Activated naive CD8-positive, alpha-beta T cell treated with anti-CD3 and anti-CD28 coated beads, Interleukin-2, amount 10 ng/mL, durations not matched to agents 7 days and 5 days (primary cell): ENCODE measurements around the gene SATB1. TPM values are rescaled to one million over a fixed set of nuclear protein-coding genes. Genes with fewer than 3 reads are reported as not detected.
A peak's percentile ranks its signal among the peaks of the same experiment; 100 is the strongest.

Experiments used
- ATAC-seq: fragments of 150-1000 bp; cut with Tn5 transposase; one replicate; pipeline ENCODE4 v1.10.0; 2021; ENCODE audit warnings: low read depth, moderate library complexity
- POLR2A ChIA-PET: fragments of 350-600 bp; sonication (Branson Sonifier 250); formaldehyde crosslinking; loops from one replicate; lab custom pipeline; 2021; ENCODE audit warnings: antibody characterized with exemption; lab: Charles Lee
- DNase-seq: peaks from one replicate; pipeline ENCODE4 v3.0.0; 2021
- H3K27ac Mint-ChIP-seq: one replicate; pipeline ENCODE4 v1.8.0; 2022; ENCODE audit warnings: mild to moderate bottlenecking, mixed read lengths
- H3K27me3 Mint-ChIP-seq: one replicate; pipeline ENCODE4 v1.8.0; 2022; ENCODE audit warnings: mild to moderate bottlenecking, moderate library complexity, mixed read lengths
- H3K36me3 Mint-ChIP-seq: one replicate; pipeline ENCODE4 v1.8.0; 2021; ENCODE audit warnings: mild to moderate bottlenecking, mixed read lengths
- H3K4me1 Mint-ChIP-seq: one replicate; pipeline ENCODE4 v1.8.0; 2021; ENCODE audit warnings: mixed read lengths
- H3K4me3 Mint-ChIP-seq: one replicate; pipeline ENCODE4 v1.8.0; 2022; ENCODE audit warnings: mild to moderate bottlenecking, moderate library complexity, mixed read lengths
- H3K9me3 Mint-ChIP-seq: one replicate; pipeline ENCODE4 v1.8.0; 2021; ENCODE audit warnings: mixed read lengths
- total RNA-seq, 2 experiments: library from RNA; stranded (reverse); gene quantifications; one replicate each; pipeline ENCODE4 v1.2.3, GENCODE V29; 2021

Gene SATB1
- total RNA-seq, 2 experiments from 2014 or later: 281 to 288 TPM

DNA sequence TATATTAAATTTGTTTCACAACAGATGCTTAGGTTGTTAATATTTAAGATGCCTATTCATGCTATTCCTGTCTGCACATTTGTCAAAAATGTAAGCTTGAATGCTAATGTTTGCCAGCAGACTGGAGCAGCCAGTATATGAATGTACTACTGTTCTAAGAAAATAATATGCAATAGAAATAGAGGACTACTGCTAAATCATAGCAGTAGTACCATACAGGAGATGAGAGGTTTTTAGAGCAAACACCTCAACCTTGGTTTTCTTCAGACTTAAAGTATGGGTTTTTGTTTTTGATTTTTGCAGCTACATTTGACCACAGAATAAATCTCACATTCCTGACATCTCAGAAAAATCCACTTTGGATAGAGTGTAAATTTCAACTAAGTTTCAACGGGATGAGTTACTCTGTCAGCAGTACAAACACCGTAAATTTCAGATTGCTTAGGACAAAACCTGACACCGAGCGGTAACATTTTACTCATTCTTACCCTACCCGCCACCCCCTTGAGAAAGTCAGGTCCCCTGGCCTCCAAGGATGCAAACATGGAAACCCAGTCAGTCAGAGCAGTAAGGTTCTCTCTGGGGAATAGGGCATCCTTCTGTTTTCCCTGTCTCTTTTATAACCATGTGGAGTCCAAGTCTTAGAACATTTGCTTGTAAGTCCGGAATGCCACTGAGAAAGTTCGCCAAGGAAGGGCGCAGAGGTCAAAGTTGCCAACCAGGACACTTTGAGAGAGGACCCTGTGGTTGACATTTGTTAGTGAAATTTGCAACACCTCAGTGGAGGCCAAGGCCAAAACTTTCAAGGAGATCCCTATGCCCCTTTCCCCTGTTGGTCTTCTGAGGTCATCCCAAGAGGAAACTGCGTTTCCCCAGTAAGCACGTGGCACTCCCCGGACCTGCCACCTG, 17.9 kb upstream of the SATB1 start:
- peak overlapping the region; percentile 96 for H3K27ac Mint-ChIP-seq
- ATAC-seq (no peak), DNase-seq (no peak)
- H3K4me3 Mint-ChIP-seq: peak overlapping the region; percentile 96
- peaks cover 39% of the 10 kb centered on the region for H3K4me1 Mint-ChIP-seq
- POLR2A ChIA-PET: interaction anchor here (1.0 to 8.3 kb wide), 12 partner anchors 12 to 317 kb away, joined by 3 to 133 read pairs (median 16); partner anchors contain the start of gene SATB1
- peaks cover under 1% of the 10 kb centered on the region for H3K9me3 Mint-ChIP-seq
- H3K27me3 Mint-ChIP-seq: no peaks in the 10 kb centered on the region
- peaks cover 41% of the 10 kb centered on the region for H3K36me3 Mint-ChIP-seq

- Mint-ChIP-seq H3K4me3 (peak overlapping the region; percentile 89), H3K27ac (peak overlapping the region; percentile 93), H3K36me3 (peaks cover 39% of the 10 kb centered on the region), H3K27me3 (no peaks in the 10 kb centered on the region), H3K9me3 (no peaks in the 10 kb centered on the region), H3K4me1 (peaks cover 37% of the 10 kb centered on the region)
- DNase-seq (no peak), ATAC-seq (no peak)
- POLR2A ChIA-PET: interaction anchor here (1.2 to 8.3 kb wide), 6 partner anchors 11 to 300 kb away, joined by 3 to 133 read pairs (median 42); partner anchors contain the start of gene SATB1
Observed at GRCh38 chr3:18441551-18441950, 16.4 kb upstream of the SATB1 start.

DNA sequence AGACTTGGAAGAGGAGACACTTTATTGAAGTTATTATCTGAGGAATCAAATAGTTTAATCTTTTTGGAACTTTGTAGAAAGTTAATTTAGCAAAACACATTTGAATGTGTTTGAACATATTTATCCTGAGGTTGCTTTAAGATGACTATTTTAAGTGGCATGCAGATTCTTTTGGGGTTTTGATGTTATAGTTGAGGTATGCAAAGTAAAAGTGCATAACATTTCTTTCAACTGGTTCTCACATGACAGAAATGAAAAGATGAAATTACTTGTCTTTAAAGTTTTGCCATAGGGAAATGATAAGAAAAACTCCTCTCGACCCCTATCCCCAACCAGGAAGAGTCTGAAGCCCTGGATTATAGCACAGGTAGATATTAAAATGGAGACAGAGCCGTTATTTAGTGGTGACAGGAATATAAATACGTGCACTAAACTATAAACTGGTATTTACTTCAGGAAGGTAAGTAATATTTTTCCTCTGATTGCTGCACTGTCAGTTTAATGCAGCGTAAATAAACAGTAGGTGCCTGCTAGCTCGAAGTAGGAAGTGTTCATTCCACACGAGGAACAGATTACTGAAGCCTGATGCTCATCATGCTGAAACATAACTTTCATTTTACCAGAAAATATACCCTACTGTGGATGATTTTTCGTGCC, 15.1 kb upstream of the SATB1 start:
- peaks cover 47% of the 10 kb centered on the region for H3K36me3 Mint-ChIP-seq
- ATAC-seq: no peak
- peak overlapping the region; percentile 89 for H3K4me3 Mint-ChIP-seq
- peaks cover 39% of the 10 kb centered on the region for H3K4me1 Mint-ChIP-seq
- H3K27ac Mint-ChIP-seq: peak overlapping the region; percentile 93
- POLR2A ChIA-PET: interaction anchor here (0.8 to 8.3 kb wide), 4 partner anchors 9 to 318 kb away, joined by 4 to 133 read pairs (median 62); partner anchors contain the start of gene SATB1
- H3K9me3 Mint-ChIP-seq: no peaks in the 10 kb centered on the region
- no peak for DNase-seq
- H3K27me3 Mint-ChIP-seq: no peaks in the 10 kb centered on the region

GRCh38 chr3:18439281-18439680, 14.1 kb upstream of the SATB1 start:
- POLR2A ChIA-PET: interaction anchor here (0.8 to 10.7 kb wide), 5 partner anchors 8 to 319 kb away, joined by 4 to 385 read pairs (median 120); partner anchors contain the start of gene SATB1
- no peaks in the 10 kb centered on the region for H3K27me3 Mint-ChIP-seq
- peak overlapping the region; percentile 93 for H3K27ac Mint-ChIP-seq
- peak overlapping the region; percentile 89 for H3K4me3 Mint-ChIP-seq
- ATAC-seq (no peak), DNase-seq (no peak)
- H3K4me1 Mint-ChIP-seq: peaks cover 43% of the 10 kb centered on the region
- peaks cover 52% of the 10 kb centered on the region for H3K36me3 Mint-ChIP-seq
- H3K9me3 Mint-ChIP-seq: no peaks in the 10 kb centered on the region

GRCh38 chr3:18438586-18438985, 13.4 kb upstream of the SATB1 start:
- POLR2A ChIA-PET: interaction anchor here (0.6 to 10.7 kb wide), 14 partner anchors 9 to 305 kb away, joined by 3 to 385 read pairs (median 4); partner anchors contain the start of gene SATB1
- Mint-ChIP-seq H3K4me3 (peak overlapping the region; percentile 89), H3K36me3 (peaks cover 51% of the 10 kb centered on the region), H3K9me3 (no peaks in the 10 kb centered on the region), H3K27me3 (no peaks in the 10 kb centered on the region), H3K4me1 (peaks cover 43% of the 10 kb centered on the region), H3K27ac (peak overlapping the region; percentile 93)
- DNase-seq (peak; percentile 72), ATAC-seq (peak; percentile 83)

GRCh38 chr3:18436213-18436612, 11.1 kb upstream of the SATB1 start:
- H3K4me1 Mint-ChIP-seq: peaks cover 59% of the 10 kb centered on the region
- H3K27me3 Mint-ChIP-seq: no peaks in the 10 kb centered on the region
- ATAC-seq (no peak), DNase-seq (no peak)
- H3K36me3 Mint-ChIP-seq: peaks cover 53% of the 10 kb centered on the region
- peak overlapping the region; percentile 83 for H3K4me3 Mint-ChIP-seq
- H3K9me3 Mint-ChIP-seq: no peaks in the 10 kb centered on the region
- H3K27ac Mint-ChIP-seq: peak overlapping the region; percentile 88
- POLR2A ChIA-PET: interaction anchor here (0.7 to 10.7 kb wide), 10 partner anchors 9 to 322 kb away, joined by 3 to 385 read pairs (median 4); partner anchors contain the start of gene SATB1

DNA sequence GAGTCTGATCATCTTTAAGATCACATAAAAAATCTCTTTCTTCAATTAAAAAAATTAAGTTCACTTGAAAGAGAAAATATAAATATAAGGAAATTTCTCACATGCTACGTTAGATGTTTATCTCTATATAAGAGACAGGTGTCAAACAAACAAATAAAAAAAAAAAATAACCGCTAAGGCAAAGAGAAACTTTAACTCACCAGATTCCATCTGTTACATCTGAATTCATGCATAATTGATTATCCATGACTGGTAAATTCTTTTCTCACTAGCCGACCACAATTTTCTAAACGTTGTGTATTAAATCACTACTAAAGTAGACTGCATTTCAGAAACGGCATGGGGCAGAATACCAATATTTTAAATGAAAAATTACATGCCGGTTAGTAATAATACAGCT, 9.6 kb upstream of the SATB1 start:
- POLR2A ChIA-PET: interaction anchor here (0.8 to 10.7 kb wide), 3 partner anchors 9 to 49 kb away, joined by 3 to 385 read pairs (median 133); partner anchors contain the start of gene SATB1
- Mint-ChIP-seq H3K27me3 (no peaks in the 10 kb centered on the region), H3K4me1 (peaks cover 61% of the 10 kb centered on the region), H3K36me3 (peaks cover 56% of the 10 kb centered on the region), H3K27ac (peak overlapping the region; percentile 89), H3K9me3 (no peaks in the 10 kb centered on the region), H3K4me3 (peak overlapping the region; percentile 83)
- no peak for DNase-seq
- no peak for ATAC-seq

DNA sequence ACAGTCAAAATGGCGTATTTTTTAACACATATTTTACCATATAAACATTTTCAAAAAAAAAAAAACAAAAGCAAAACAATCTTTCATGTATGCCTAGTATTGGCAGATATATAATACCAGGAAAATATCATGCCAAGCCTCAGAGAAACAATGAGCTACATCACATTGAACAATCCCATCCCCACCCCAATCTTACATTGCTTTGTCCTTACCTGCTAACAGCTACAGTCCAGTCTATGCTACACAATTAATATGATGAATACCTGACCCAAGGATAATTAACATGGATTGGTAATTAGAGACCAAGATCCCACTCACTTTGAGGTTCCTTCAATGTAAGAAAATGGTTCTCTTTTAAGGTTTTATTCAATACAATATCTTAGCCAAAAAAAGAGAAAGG, 7.6 kb upstream of the SATB1 start:
- H3K9me3 Mint-ChIP-seq: no peaks in the 10 kb centered on the region
- H3K4me1 Mint-ChIP-seq: peaks cover 63% of the 10 kb centered on the region
- H3K27me3 Mint-ChIP-seq: no peaks in the 10 kb centered on the region
- H3K27ac Mint-ChIP-seq: peak overlapping the region; percentile 87
- H3K36me3 Mint-ChIP-seq: peaks cover 60% of the 10 kb centered on the region
- POLR2A ChIA-PET: interaction anchor here (0.7 to 10.7 kb wide), 10 partner anchors 11 to 553 kb away, joined by 3 to 385 read pairs (median 4); partner anchors contain the start of gene SATB1
- ATAC-seq: no peak
- peak overlapping the region; percentile 88 for H3K4me3 Mint-ChIP-seq
- DNase-seq: no peak

DNA sequence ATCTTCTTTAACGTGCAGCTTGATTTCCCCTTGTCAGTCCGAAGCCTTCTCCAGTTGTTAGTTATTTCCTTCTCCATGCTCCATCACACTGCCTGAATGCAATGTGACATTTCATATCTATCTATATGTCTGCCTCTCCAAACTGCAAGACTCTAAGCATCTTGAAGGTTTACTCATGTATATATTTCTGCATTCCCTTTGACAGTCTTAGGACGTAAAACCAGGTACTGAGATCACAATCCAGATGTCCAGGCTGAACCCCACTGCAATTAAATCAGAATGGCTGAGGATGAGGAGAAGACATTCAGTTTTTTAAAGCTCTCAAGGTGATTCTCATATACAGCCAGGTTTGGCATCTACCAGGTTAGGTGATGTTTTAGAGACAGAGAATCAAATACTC, 6.1 kb upstream of the SATB1 start:
- Mint-ChIP-seq H3K4me1 (peaks cover 67% of the 10 kb centered on the region), H3K9me3 (no peaks in the 10 kb centered on the region), H3K36me3 (peaks cover 57% of the 10 kb centered on the region), H3K4me3 (peak overlapping the region; percentile 88), H3K27me3 (no peaks in the 10 kb centered on the region), H3K27ac (peak overlapping the region; percentile 87)
- no peak for DNase-seq
- POLR2A ChIA-PET: interaction anchor here (0.7 to 10.7 kb wide), 9 partner anchors 12 to 347 kb away, joined by 3 to 385 read pairs (median 7); partner anchors contain the start of gene SATB1
- ATAC-seq: no peak

- Mint-ChIP-seq H3K36me3 (peaks cover 49% of the 10 kb centered on the region), H3K4me1 (peaks cover 61% of the 10 kb centered on the region), H3K27ac (peak overlapping the region; percentile 76), H3K4me3 (peak overlapping the region; percentile 81), H3K9me3 (no peaks in the 10 kb centered on the region), H3K27me3 (no peaks in the 10 kb centered on the region)
- POLR2A ChIA-PET: interaction anchor here (0.9 to 10.7 kb wide), 5 partner anchors 9 to 315 kb away, joined by 3 to 385 read pairs (median 18); partner anchors contain the start of gene SATB1
- DNase-seq: no peak
- no peak for ATAC-seq
Observed at GRCh38 chr3:18428991-18429745, 4.0 kb upstream of the SATB1 start.

GRCh38 chr3:18428036-18428435, 2.9 kb upstream of the SATB1 start:
- ATAC-seq (no peak), DNase-seq (no peak)
- POLR2A ChIA-PET: interaction anchor here (0.6 to 7.9 kb wide), 4 partner anchors 10 to 39 kb away, joined by 4 to 133 read pairs (median 7); no protein-coding TSS in a partner anchor
- Mint-ChIP-seq H3K9me3 (no peaks in the 10 kb centered on the region), H3K4me1 (peaks cover 69% of the 10 kb centered on the region), H3K27ac (peak overlapping the region; percentile 76), H3K27me3 (no peaks in the 10 kb centered on the region), H3K4me3 (peak overlapping the region; percentile 81), H3K36me3 (peaks cover 57% of the 10 kb centered on the region)

DNA sequence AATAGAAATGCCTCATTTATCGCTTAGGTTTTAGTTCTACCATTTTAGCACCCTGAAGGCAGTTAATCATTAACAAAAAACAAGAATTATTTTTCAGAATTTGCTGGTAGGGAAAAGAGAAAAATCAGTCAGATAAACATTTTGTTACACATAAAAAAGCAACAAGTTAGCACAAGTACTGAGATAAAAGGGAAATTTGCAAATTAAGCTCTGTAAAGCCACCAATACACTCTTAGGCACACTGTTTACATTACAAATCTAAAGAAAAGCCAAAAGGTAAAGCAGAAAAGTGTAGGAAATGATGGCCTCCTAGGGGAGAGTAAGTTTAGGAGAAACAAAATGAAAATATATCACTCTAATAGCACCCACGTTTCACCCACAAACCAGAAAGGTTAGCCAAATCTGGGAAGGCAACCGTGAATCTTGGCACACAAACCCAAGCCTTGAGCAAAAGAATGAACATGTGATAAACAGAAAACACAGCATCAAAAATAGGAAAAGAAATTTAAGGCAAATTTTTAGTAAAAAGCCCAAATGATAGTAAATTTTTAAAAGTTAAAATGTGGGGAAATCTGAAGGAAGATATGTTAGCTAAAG, 1.6 kb upstream of the SATB1 start:
- H3K36me3 Mint-ChIP-seq: peaks cover 53% of the 10 kb centered on the region
- peaks cover 57% of the 10 kb centered on the region for H3K4me1 Mint-ChIP-seq
- H3K27ac Mint-ChIP-seq: peak overlapping the region; percentile 78
- no peaks in the 10 kb centered on the region for H3K27me3 Mint-ChIP-seq
- ATAC-seq: no peak
- peak overlapping the region; percentile 64 for H3K4me3 Mint-ChIP-seq
- no peak for DNase-seq
- POLR2A ChIA-PET: interaction anchor here (0.9 to 1.6 kb wide), 3 partner anchors 10 to 12 kb away, joined by 4 to 6 read pairs (median 5); no protein-coding TSS in a partner anchor
- H3K9me3 Mint-ChIP-seq: no peaks in the 10 kb centered on the region
